Upper lobe of right lung (tissue), 1 donor: ENCODE data around the gene ACTR1A. TPM values are rescaled to one million over a fixed set of nuclear protein-coding genes. Genes with fewer than 3 reads are reported as not detected.

Experiments
- ATAC-seq: fragments of 200-7000 bp; cut with Tn5 transposase; one replicate; pipeline ENCODE4 v1.9.1; 2020; ENCODE audit warnings: mild to moderate bottlenecking, moderate library complexity
- DNase-seq: peaks from one replicate; pipeline ENCODE4 v3.0.0-alpha.2; 2020
- H3K27ac ChIP-seq: fragments of 200-600 bp; one replicate; pipeline ENCODE4 v1.8.0; 2022
- H3K27me3 ChIP-seq: fragments of 200-600 bp; one replicate; pipeline ENCODE4 v1.8.0; 2022; ENCODE audit warnings: mild to moderate bottlenecking
- H3K36me3 ChIP-seq: fragments of 200-600 bp; one replicate; pipeline ENCODE4 v1.8.0; 2022
- H3K4me1 ChIP-seq: fragments of 200-600 bp; one replicate; pipeline ENCODE4 v1.8.0; 2022
- H3K4me3 ChIP-seq: fragments of 200-600 bp; one replicate; pipeline ENCODE4 v1.8.0; 2022; ENCODE audit warnings: mild to moderate bottlenecking
- H3K9me3 ChIP-seq: fragments of 200-600 bp; one replicate; pipeline ENCODE4 v1.8.0; 2022
- intact Hi-C: fragments of 100-400 bp; cut with DNase I; formaldehyde crosslinking; loops from one replicate; pipeline ENCODE4 v1.11.0; 2022
- total RNA-seq: library from RNA; stranded (reverse); fragmentation: NEBNext Ultra II Directional; extraction: Animal tissue kit (Norgen Biotek cat#: 25700); gene quantifications from one replicate; pipeline ENCODE4 v1.2.1, GENCODE V29; 2021
- TF ChIP-seq, protein P1 (sequence below): fragments of 200-600 bp; IDR thresholded peaks from one replicate; pipeline ENCODE4 v1.8.0; 2022; ENCODE audit warnings: antibody characterized with exemption
- donor health status: DM: no; HTN: yes; CAD: no; lungs with severe emphysema.

The ACTR1A gene
- total RNA-seq, 1 donor from 2014 or later, result 92.5 TPM

DNA sequence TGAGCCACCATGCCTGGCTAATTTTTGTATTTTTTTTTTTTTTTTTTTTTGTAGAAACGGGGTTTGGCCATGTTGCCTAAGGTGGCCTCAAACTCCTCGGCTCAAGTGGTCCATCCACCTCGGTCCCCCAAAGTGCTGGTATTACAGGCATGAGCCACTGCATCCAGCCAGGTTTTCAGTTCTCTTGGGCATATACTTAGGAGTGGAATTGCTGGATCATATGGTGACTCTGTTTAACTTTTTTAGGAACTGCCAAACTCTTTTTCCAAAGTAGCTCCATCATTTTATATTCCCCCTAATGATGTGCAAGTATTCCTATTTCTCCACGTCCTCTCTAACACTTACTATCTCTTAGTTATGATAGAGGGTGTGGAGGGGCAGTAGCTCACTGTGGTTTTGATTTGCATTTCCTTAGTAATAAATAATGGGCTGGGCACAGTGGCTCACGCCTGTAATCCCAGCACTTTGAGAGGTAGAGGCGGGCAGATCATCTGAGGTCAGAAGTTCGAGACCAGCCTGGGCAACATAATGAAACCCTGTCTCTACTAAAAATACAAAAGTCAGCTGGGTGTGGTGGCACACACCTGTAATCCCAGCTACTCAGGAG, 42.9 kb upstream of the ACTR1A start:
- ATAC-seq (no peak), DNase-seq (peak; percentile 8)
- intact Hi-C loops, result no loop called here
- H3K36me3 ChIP-seq, result no peaks in the 10 kb centered on the region
- no peaks in the 10 kb centered on the region for H3K9me3 ChIP-seq
- H3K4me1 ChIP-seq, result peaks cover 11% of the 10 kb centered on the region
- TF ChIP-seq, protein P1, sequence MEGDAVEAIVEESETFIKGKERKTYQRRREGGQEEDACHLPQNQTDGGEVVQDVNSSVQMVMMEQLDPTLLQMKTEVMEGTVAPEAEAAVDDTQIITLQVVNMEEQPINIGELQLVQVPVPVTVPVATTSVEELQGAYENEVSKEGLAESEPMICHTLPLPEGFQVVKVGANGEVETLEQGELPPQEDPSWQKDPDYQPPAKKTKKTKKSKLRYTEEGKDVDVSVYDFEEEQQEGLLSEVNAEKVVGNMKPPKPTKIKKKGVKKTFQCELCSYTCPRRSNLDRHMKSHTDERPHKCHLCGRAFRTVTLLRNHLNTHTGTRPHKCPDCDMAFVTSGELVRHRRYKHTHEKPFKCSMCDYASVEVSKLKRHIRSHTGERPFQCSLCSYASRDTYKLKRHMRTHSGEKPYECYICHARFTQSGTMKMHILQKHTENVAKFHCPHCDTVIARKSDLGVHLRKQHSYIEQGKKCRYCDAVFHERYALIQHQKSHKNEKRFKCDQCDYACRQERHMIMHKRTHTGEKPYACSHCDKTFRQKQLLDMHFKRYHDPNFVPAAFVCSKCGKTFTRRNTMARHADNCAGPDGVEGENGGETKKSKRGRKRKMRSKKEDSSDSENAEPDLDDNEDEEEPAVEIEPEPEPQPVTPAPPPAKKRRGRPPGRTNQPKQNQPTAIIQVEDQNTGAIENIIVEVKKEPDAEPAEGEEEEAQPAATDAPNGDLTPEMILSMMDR, result no peak
- no peak overlapping the region for H3K27ac ChIP-seq
- no peaks in the 10 kb centered on the region for H3K27me3 ChIP-seq
- no peak overlapping the region for H3K4me3 ChIP-seq

GRCh38 chr10:102542800-102543418, 40.4 kb upstream of the ACTR1A start:
- H3K36me3 ChIP-seq, result no peaks in the 10 kb centered on the region
- H3K4me3 ChIP-seq, result no peak overlapping the region
- H3K27me3 ChIP-seq, result no peaks in the 10 kb centered on the region
- DNase-seq (no peak), ATAC-seq (no peak)
- H3K4me1 ChIP-seq, result peaks cover 11% of the 10 kb centered on the region
- no peak overlapping the region for H3K27ac ChIP-seq
- TF ChIP-seq, protein P1, result no peak
- H3K9me3 ChIP-seq, result no peaks in the 10 kb centered on the region
- intact Hi-C loops, result no loop called here

DNA sequence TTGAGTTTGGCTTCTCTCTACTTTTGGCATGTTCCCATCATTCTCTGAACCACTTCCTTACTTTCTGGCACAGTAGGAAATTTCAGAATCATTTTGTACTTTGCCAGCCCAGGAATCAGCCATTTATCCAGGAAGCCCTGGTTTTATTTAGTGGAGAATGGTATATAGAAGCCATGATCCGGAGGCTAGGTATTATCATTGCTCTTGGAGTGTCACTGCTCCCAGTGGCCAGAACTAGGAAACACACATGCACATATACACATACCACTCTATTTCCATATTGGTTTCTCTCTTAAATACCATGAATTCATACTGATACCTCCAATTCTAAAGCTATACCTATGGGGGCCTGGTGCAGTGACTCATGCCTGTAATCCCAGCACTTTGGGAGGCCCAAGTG, 37.5 kb upstream of the ACTR1A start:
- TF ChIP-seq, protein P1, result peak; percentile 40
- Histone ChIP-seq H3K27me3 (no peaks in the 10 kb centered on the region), H3K36me3 (no peaks in the 10 kb centered on the region), H3K4me3 (no peak overlapping the region), H3K27ac (no peak overlapping the region), H3K4me1 (no peaks in the 10 kb centered on the region), H3K9me3 (no peaks in the 10 kb centered on the region)
- intact Hi-C loops, result no loop called here
- peak; percentile 58 for ATAC-seq
- peak; percentile 1 for DNase-seq

GRCh38 chr10:102538811-102539210, 36.3 kb upstream of the ACTR1A start:
- H3K27me3 ChIP-seq, result no peaks in the 10 kb centered on the region
- no peak overlapping the region for H3K27ac ChIP-seq
- H3K4me3 ChIP-seq, result no peak overlapping the region
- H3K36me3 ChIP-seq, result no peaks in the 10 kb centered on the region
- no peaks in the 10 kb centered on the region for H3K9me3 ChIP-seq
- ATAC-seq (no peak), DNase-seq (peak; percentile 2)
- TF ChIP-seq, protein P1, result no peak
- intact Hi-C loops, result no loop called here
- no peaks in the 10 kb centered on the region for H3K4me1 ChIP-seq

DNA sequence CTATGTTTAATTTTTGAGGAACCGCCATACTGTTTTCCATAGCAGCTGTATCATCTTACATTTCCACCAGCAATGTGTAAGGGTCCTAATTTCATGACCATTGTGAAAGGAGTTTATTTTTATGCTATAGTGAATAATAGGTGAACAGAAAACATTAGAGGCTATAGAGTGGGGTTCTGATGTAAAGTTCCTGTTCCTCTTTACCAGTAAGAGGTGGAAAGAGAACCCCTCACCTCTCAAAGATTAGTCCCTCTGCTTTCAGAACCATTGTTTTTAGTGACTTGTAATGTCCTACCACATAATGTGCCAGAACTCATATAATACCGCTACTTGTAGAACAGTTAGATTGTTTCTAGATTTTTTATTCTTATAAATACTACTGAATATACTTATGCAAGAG, 35.4 kb upstream of the ACTR1A start:
- Histone ChIP-seq H3K4me3 (no peak overlapping the region), H3K27me3 (no peaks in the 10 kb centered on the region), H3K36me3 (no peaks in the 10 kb centered on the region), H3K27ac (no peak overlapping the region), H3K9me3 (no peaks in the 10 kb centered on the region), H3K4me1 (no peaks in the 10 kb centered on the region)
- intact Hi-C loops, result no loop called here
- no peak for DNase-seq
- ATAC-seq, result no peak
- TF ChIP-seq, protein P1, result no peak
